Upper lobe of left lung (tissue), 4 donors: ENCODE data around the gene STK10.

Experiments
- CTCF ChIP-seq, 6 experiments: fragments of 450-650 bp in 4 of 6; fragments of 200-600 bp in 2 of 6; sonication (generic) in 2 of 6; IDR thresholded peaks; one replicate each; pipeline ENCODE4 v1.5.1; 2016 to 2019; ENCODE audit warnings: antibody characterized with exemption in 6 of 6
- POLR2A ChIP-seq, 4 donors: fragments of 450-650 bp; IDR thresholded peaks; one replicate each; pipeline ENCODE4 v1.5.1; 2016 to 2017; ENCODE audit warnings: antibody characterized with exemption in 4 of 4, mild to moderate bottlenecking in 2 of 4
- POLR2AphosphoS5 ChIP-seq, 2 donors: sonication (generic); formaldehyde crosslinking; IDR thresholded peaks; one replicate each; pipeline ENCODE4 v1.5.1; 2017; ENCODE audit warnings: antibody characterized with exemption in 2 of 2

DNA sequence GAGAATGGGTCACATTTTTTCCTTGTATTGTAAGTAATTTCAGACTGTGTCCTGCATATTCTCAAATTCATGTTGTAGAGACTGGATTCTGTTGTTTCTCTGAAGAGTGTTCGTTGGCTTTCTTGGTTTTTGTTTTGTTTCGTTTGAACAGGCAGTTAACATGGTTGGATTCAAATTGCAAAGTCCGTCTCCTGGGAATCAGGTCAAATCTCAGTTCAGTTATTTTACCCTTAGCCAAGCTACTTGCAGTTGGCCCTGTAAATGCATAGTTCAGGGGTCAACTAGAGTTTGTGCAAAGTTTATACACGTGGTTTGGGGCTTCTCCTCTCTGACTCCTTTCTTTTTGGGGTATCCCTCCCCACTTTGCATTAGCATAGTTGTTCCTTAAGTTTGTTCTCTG lies 159.9 kb downstream of the STK10 start:
- no peak for TF ChIP-seq POLR2A (IDR thresholded peaks at IDR 0.05)
- no peak for TF ChIP-seq POLR2AphosphoS5 (IDR thresholded peaks at IDR 0.05)
- TF ChIP-seq CTCF (IDR thresholded peaks at IDR 0.05), result no peak
